GF-D8 (cell line): ENCODE data around the gene ODAPH.

Source experiments
- DNase-seq: peaks from one replicate; lab custom pipeline; 2025; lab: John Stamatoyannopoulos, UW

ODAPH gene

GRCh38 chr4:75544870-75545269 lies 11.0 kb upstream of the ODAPH start:
- no peak for DNase-seq

- DNase-seq = no peak
Measured at GRCh38 chr4:75545526-75545925, 10.3 kb upstream of the ODAPH start.

GRCh38 chr4:75547647-75548387 lies 8.0 kb upstream of the ODAPH start:
- DNase-seq = no peak

GRCh38 chr4:75549019-75549418 lies 6.8 kb upstream of the ODAPH start:
- DNase-seq = no peak

GRCh38 chr4:75552452-75552851 lies 3.4 kb upstream of the ODAPH start:
- DNase-seq = no peak

GRCh38 chr4:75557696-75558095 lies 1.8 kb downstream of the ODAPH start:
- no peak for DNase-seq

GRCh38 chr4:75561789-75562188 lies 5.9 kb downstream of the ODAPH start:
- no peak for DNase-seq

GRCh38 chr4:75564023-75564422 lies 8.2 kb downstream of the ODAPH start:
- DNase-seq = no peak

GRCh38 chr4:75565481-75565880 lies 9.6 kb downstream of the ODAPH start:
- no peak for DNase-seq

- DNase-seq = no peak
Measured at GRCh38 chr4:75566911-75567310, 11.0 kb downstream of the ODAPH start.

- DNase-seq = no peak
Measured at GRCh38 chr4:75567725-75568124, 11.9 kb downstream of the ODAPH start.

- DNase-seq = no peak
Measured at GRCh38 chr4:75584067-75584466, 28.2 kb downstream of the ODAPH start.

GRCh38 chr4:75593393-75593792 lies 37.5 kb downstream of the ODAPH start:
- no peak for DNase-seq

GRCh38 chr4:75596061-75596460 lies 40.2 kb downstream of the ODAPH start:
- no peak for DNase-seq

GRCh38 chr4:75598390-75598789 lies 42.5 kb downstream of the ODAPH start:
- DNase-seq = no peak

GRCh38 chr4:75599647-75600046 lies 43.8 kb downstream of the ODAPH start:
- no peak for DNase-seq

GRCh38 chr4:75605928-75606327 lies 50.1 kb downstream of the ODAPH start:
- no peak for DNase-seq

- no peak for DNase-seq
Measured at GRCh38 chr4:75612306-75612705, 56.4 kb downstream of the ODAPH start.
